Raji (cell line): ENCODE results near the gene GARNL3.

ENCODE experiments used
- POLR2A ChIP-seq: IDR thresholded peaks from 2 replicates; pipeline ENCODE4 v1.6.1; 2011; ENCODE audit warnings: low read depth, low read length, control low read depth; ENCODE audit not compliant: insufficient read depth

GARNL3 gene

DNA sequence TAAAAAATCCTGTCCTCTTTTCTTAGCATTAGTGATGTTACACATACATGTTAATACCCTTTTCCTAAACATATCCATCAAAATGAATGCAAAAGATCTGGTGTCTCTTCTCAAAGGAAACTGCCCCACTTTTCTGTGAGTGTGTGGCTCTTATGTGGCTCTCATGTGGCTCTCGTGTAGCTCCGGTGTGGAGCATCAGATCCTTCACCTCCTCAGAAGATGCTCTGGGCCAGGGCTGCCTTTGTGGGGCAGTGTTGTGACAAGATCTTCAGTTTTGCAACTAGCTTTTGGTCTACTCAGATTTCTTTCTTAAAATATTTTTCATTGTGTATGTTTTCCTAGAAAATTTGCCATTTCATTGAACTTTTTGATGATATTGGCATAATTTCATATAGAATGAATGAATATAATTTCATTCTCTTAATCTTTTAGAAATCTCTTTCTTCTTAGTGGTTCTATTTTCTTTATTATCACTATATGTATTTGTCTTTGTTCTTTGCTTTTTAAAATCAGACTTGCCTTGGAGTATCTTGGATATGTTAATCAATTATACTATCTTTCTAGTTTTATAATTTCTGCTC is 19.4 kb downstream of the GARNL3 start:
- no peak for TF ChIP-seq POLR2A

DNA sequence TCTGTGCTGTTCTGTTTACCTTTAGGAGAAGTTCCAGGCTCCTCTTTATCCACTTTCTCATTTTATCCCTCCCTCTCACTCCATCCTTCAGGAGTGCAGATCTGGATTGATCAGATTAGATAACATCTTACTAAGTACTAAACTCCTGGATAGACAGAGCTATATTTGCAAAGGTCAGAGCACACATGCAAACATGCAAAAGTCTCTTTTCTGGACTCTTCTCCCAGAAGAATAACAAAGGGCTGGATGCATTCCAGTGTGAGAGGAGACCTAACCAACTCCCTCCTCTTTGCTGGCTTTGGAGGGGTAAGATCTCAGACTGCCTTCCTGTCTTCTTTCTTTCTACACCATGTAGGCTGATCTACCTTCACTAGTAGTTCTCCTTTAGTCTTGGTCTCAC is 21.4 kb downstream of the GARNL3 start:
- TF ChIP-seq POLR2A: no peak

DNA sequence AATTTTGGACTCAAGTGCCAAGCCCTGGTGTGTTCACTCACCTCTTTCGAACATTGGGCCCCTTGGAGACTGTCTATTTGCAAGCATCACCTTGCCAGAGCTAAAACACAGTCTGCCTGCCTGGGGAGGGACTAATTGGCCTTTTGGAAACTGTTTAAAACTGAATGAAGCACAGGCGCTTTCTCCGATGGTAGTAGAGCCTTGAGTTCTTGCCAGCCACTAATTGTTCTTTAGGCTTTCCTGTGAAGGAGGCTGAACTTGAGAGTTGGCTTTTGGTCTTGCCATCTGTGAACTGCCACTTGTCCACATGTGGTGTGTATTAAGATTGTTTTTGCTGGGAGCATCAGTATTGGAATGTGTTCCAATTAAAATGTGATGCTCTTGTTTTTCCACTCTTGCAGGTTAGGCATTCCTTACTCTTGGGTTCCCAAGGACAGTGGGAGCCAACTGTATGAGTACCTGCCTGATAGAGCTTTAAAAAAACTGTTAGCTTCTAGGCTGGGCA is 26.0 kb downstream of the GARNL3 start:
- no peak for TF ChIP-seq POLR2A

DNA sequence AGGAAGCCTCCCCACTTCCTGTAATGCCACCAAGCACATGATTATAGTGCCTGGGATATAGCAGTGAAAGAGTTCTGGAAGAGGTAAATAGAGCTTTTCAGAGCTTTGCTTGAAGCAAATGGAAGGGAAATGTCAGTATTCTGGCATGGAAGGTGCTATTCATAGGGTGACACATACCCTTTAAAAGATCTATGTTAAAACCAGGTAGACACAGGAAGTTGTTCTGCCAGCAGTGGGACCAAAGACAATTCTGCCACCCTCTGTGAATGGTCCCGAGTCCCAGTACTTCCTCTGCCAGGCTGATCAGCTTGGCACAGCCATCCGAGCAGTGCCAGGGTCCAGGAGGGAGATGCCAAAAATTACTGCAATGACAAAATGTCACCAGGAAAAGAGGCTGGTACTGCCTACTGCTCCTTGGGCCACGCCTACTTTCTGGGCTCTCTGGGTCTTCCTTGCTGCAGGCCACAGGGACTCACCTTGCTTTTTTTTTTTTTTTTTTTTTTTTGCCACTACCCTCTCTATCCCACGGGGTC is 26.7 kb downstream of the GARNL3 start:
- TF ChIP-seq POLR2A: no peak

DNA sequence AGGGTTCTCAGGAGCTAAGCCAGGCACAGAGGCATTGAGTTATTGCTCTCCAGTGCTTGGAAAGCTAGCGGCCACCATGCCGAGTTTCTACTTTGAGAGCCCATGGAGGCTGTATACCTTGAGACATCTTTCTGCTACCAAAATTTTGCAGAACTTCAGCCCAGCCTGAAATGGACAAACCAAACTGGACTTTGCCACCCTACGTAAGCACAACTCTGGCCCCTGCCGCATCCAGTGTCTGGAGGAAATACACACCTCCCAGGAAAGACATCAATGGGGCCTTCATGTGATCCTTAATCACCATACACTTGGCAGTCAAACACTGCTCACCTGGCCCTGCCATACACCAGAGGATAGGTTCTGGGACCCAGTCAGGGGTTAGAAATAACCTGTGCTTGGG is 27.8 kb downstream of the GARNL3 start:
- TF ChIP-seq POLR2A: no peak

DNA sequence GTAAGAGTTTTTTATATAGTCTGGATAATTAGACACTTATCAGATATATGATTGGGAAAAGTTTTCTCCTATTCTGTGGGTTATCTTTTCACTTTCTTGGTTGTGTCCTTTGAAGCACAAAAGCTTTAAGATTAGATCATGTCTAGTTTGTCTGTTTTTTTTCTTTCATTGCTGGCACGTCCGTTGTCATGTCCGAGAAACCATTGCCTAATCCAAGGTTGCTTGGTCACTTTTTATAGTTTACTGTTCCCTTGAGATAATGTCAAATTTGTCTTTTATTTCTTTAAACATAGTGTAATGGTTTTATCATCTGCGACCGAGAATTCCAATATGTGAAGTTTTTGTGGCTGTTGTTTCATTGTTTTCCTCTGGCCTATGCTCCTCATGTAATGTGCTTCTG is 28.8 kb downstream of the GARNL3 start:
- TF ChIP-seq POLR2A: no peak

DNA sequence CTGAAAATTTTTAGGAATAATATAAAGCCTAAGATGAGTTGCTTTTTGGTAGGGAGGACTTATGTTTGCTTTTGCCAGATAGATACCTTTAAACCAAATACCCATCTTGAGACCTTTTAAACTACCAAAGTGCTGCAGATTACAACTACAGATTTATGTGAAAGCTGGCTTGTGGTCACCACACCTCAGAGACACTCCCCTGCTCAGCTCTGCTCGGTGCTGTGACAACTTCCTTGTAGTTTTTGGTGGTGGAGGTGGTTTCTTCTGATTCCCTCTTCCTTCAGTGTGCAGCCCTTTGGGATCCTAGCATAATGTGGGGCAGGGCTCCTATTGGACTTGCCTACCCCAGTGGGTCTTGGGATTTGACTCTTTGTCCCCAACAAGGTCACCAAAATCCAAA is 29.2 kb downstream of the GARNL3 start:
- no peak for TF ChIP-seq POLR2A

DNA sequence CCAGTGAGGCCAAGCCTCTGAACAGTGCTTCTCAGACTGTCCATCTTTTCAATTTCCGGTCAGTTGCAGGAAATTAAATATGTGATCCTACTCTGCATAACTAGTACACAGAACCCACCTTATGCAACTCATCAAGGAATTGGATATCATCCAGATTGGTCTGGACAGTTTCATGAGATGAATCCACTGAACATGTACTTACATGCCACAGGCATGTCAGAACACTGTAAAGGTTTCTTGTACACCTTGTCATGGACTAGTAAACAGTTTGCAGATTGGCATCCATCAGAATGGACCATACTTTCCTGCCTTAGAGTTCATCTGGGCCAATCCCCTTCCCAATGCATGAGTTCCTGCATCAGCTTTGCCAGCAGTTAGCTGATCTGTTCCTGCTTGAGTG is 30.4 kb downstream of the GARNL3 start:
- TF ChIP-seq POLR2A: no peak

DNA sequence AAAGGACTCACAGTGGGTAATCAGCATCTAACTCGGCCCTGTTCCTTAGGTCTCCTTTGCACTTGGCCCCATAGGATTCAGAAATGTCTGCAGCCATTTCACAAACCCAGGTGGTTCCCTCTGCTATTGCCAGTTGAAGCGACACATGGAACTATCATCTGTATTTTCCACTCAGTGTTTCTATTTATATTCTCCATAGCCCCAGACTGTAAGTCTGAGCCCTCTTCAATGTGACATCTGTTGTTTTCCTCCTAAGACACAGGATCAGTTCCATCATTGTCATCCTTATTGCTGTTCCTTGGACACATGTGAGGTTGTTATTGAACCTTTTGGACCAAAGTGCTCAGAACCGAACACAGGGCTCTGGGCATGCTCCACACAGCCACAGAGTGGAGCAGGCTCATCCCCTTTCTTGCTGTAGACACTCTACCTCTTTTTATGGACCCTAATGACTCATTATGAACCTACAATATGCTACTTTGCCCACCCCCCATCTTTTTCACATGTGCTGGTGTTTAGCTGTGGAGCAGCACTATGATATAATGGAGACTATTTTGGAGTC is 36.4 kb downstream of the GARNL3 start:
- no peak for TF ChIP-seq POLR2A

DNA sequence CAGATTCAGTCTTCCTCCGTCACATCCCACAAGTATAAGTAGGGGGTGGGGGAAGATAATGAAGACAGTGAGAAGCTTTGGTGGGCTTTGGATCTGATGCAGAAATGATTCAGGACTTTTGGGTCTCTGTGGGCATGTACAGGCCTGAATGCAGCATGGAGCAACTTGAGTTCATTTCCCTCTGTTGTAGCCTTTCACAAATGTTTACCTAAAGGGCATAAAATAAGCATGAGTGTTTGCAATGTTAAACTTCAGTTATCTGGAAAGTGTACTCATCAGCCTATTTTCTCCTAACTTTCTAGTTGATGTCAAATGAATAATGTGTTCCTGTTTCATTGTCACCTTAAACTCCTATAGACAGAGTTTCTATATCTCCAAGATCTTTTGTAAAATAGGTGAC is 39.3 kb downstream of the GARNL3 start:
- TF ChIP-seq POLR2A: no peak

DNA sequence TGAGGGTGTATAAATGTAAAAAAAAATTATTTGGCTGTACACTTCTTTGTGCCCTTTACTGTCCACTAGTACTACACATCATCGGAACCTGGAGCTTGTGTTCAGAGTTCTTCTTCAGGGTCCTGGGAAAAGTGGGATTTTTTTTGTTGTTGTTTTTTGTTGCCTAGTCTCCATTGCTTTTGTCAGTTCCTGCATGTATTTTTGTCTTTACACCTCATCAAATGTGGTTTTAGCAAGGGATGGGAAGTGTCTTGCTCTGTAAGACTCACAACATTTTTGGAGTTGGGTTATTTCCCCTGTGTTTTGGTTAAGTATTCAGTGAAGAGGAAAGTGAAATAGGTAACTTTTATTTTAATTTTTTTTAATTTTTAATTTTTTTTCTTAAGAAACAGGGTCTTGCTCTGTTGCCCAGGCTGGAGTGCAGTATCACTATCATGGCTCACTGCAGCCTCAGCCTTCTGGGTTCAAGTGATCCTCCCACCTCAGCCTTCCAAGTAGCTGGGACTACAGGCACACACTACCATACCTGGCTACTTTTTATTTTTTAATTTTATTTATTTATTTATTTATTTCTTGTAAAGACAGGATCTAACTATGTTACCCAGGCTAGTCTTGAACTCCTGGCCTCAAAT is 40.7 kb downstream of the GARNL3 start:
- TF ChIP-seq POLR2A: no peak

DNA sequence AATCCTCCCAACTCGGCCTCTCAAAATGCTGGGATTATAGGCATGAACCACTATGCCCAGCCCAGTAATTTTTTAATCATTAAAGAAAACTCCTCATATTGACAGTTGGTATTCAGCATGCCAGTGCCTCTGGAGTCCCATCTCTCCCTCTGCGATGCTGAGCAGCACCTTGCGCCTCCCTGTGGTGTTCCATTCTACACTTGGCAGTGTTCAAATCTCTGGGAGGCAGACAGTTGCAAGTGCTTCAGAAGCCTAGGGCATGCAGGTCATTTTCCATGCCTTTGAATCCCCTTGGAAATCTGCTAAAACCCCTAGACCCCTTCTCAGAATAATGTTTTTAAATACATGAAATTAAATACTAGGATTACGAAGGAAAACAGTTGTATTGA is 41.3 kb downstream of the GARNL3 start:
- no peak for TF ChIP-seq POLR2A

DNA sequence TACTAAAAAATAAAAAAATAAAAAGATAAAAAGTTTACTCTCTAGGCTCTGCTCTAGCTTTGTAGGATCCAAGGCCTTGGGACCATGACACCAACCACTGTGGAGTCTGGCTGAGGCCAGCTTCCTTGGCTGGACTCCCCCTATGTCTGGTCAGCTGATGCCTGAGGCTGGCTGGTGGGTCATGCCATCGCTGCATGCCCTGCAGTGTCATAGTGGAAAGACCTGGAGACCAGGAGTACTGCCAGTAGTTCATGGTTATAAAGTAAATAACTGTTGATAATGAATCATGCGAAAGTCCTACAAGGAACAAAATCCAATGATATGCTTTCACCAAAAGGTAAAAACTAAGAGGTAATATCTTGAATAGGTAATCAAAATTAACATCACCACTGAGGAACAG is 43.2 kb downstream of the GARNL3 start:
- no peak for TF ChIP-seq POLR2A

DNA sequence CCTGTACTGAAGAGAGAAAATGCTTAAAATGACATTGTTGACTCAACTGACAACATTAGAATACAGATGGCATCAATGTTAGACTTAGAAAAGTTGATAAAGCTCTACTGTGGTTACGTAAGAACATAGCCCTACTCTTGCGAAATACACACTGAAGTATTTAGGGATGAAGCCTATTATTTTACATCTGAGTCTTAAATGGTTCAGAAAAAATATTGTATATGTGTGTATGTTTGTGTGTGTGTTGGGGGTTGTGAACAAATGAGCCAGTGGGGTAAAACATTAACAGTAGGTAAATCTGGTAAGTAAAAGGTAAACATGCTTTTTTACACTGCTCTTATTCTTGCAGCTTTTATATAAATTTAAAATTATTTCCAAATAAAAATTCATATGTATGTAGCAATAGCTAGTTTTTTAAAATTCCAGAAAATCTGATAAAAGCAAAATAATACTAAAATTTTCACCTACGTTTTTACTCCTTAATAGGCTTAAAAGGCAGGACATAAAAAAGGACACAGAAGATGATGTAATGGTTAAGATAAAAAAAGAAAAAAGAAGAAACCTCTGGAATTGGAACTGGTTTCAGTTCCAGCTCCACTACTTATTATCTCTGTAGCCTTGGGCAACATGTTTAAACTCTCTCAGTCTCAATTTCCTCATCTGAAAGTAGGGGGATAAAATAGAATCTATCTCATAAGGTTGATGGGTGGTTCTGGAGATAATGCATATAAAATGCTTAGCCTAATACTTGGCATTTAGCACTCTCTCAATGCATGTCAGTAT is 44.3 kb downstream of the GARNL3 start:
- no peak for TF ChIP-seq POLR2A

DNA sequence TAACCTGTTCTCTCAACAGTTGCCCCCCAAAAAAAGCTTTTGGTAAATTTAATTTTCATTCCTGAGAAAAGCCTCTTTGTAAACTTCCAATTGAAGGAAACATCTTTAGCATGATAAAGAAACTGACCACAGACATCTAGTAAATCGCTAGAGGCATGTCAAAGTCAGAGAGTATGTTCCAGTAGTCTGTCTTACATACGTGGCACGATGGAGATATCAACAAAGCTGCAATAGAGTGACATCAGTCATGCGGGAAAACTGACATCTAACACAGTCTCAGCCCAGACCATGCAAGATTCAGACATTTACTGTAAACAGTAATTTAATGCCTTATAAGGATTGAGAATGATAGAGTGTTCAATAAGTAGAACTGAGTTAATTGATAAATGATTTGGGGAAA is 45.1 kb downstream of the GARNL3 start:
- TF ChIP-seq POLR2A: no peak
